K562 (cell line): ENCODE results near the gene TEDC1. TPM values are rescaled to one million over a fixed set of nuclear protein-coding genes. Genes with fewer than 3 reads are reported as not detected.

Experiments used
- ARID2 ChIP-seq: fragments of 450-650 bp; IDR thresholded peaks from 2 replicates; pipeline ENCODE4 v1.6.1; 2017; ENCODE audit warnings: antibody characterized with exemption, mild to moderate bottlenecking
- BRF2 ChIP-seq: IDR thresholded peaks from 3 replicates; pipeline ENCODE4 v1.6.1; 2011; ENCODE audit warnings: borderline replicate concordance, mild to moderate bottlenecking; ENCODE audit not compliant: insufficient read length, insufficient read depth
- ETS2 ChIP-seq: IDR thresholded peaks from 2 replicates; pipeline ENCODE4 v1.6.1; 2016; ENCODE audit warnings: borderline replicate concordance, missing genetic modification characterization, mild to moderate bottlenecking, moderate library complexity, missing compliant biosample characterization; ENCODE audit not compliant: poor library complexity, severe bottlenecking
- ETV6 ChIP-seq, 3 experiments: fragments of 150-350 bp in 1 of 3; sonication (generic) in 1 of 3; formaldehyde crosslinking in 1 of 3; IDR thresholded peaks; 2 replicates each; pipeline versions ENCODE4 v1.6.1 to v1.8.0; 2014 to 2022; ENCODE audit warnings: borderline replicate concordance in 2 of 3, low read depth in 2 of 3, antibody characterized with exemption in 1 of 3, low read length in 1 of 3, mild to moderate bottlenecking in 1 of 3, missing genetic modification reagents in 1 of 3
- MGA ChIP-seq: fragments of 450-650 bp; IDR thresholded peaks from 2 replicates; pipeline ENCODE4 v1.6.1; 2016; ENCODE audit warnings: mild to moderate bottlenecking, moderate library complexity
- NR0B1 ChIP-seq: fragments of 450-650 bp; IDR thresholded peaks from one replicate; pipeline ENCODE4 v1.6.1; 2018; ENCODE audit warnings: mild to moderate bottlenecking, moderate library complexity; ENCODE audit not compliant: partially characterized antibody
- RBM17 ChIP-seq: fragments of 200-400 bp; formaldehyde crosslinking; IDR thresholded peaks from 2 replicates; pipeline ENCODE4 v1.6.1; 2017; ENCODE audit warnings: low read depth, mild to moderate bottlenecking, low read length, borderline replicate concordance
- TEAD1 ChIP-seq, 2 experiments: fragments of 450-650 bp in 1 of 2; sonication (generic) in 1 of 2; formaldehyde crosslinking; IDR thresholded peaks; 2 replicates each; pipeline versions ENCODE4 v1.4.0 to v1.8.0; 2020 to 2022; ENCODE audit warnings: mild to moderate bottlenecking in 2 of 2, missing genetic modification reagents in 1 of 2
- ZBTB33 ChIP-seq: sonication (generic); formaldehyde crosslinking; IDR thresholded peaks from 2 replicates; pipeline ENCODE4 v1.8.1; 2023; ENCODE audit warnings: mild to moderate bottlenecking, missing genetic modification reagents
- ZNF311 ChIP-seq: fragments of 250-450 bp; sonication (Bioruptor Pico); IDR thresholded peaks from 2 replicates; pipeline ENCODE4 v1.4.0; 2020; ENCODE audit warnings: mild to moderate bottlenecking, moderate library complexity
- polyA plus RNA-seq, 8 experiments: library from polyadenylated mRNA; depleted of rRNA in 4 of 8; stranded (reverse) in 5 of 8; unstranded in 3 of 8; fragments of >200 nt; fragmentation: Nextera tagmentation in 2 of 8; fragmentation: Illumina TruSeq in 1 of 8; extraction: Ambion mirVana in 2 of 8; extraction: Trizol in 1 of 8; gene quantifications; 2 replicates each; pipeline versions ENCODE4 v1.2.1 to v1.2.3, GENCODE V29; 2011 to 2014; ENCODE audit warnings: inconsistent platforms in 1 of 8, missing spikeins in 1 of 8
- total RNA-seq, 7 experiments: library from RNA; depleted of rRNA in 6 of 7; stranded (reverse); fragments of >200 nt in 6 of 7; fragmentation: Illumina TruSeq in 2 of 7; extraction: Trizol in 2 of 7; gene quantifications; 2 replicates each; pipeline versions ENCODE4 v1.2.1 to v1.2.3, GENCODE V29; 2011 to 2021; ENCODE audit warnings: low replicate concordance in 1 of 7

TEDC1 gene
- total and polyA plus RNA-seq, 9 of the 15 experiments (the other 6 are each of a cell fraction or from before 2014, with no cell fraction given) = 0.21 to 28.3 (median 5.9) TPM

GRCh38 chr14:105487449-105487985 is 3.5 kb upstream of the TEDC1 start (continued):
- TF ChIP-seq NR0B1 = no peak
- TF ChIP-seq ZBTB33 (CRISPR knock-in tag) = peak; percentile 84
- no peak for TF ChIP-seq ETV6 (IDR thresholded peaks at IDR 0.05; ENCODE audit: borderline replicate concordance in 1 of 2, low read depth in 2 of 2, low read length in 1 of 2)
- no peak for TF ChIP-seq ETV6 (CRISPR knock-in tag; IDR thresholded peaks at IDR 0.05; ENCODE audit: borderline replicate concordance)
- TF ChIP-seq ARID2 = no peak
- TF ChIP-seq MGA = no peak
- TF ChIP-seq ETS2 (tag) = no peak
- no peak for TF ChIP-seq TEAD1 (CRISPR knock-in tag; IDR thresholded peaks at IDR 0.05)
- no peak for TF ChIP-seq ZNF311 (CRISPR knock-in tag)
- no peak for TF ChIP-seq RBM17
- TF ChIP-seq BRF2 = no peak
